Astrocyte (in vitro differentiated cells and primary cell): ENCODE data around the gene ECE2.

Source experiments
- EZH2 ChIP-seq: IDR thresholded peaks from 2 replicates; pipeline ENCODE4 v1.6.1; 2012; ENCODE audit warnings: mild to moderate bottlenecking, low read length, inconsistent platforms; ENCODE audit not compliant: insufficient read depth
- TF ChIP-seq, protein P1 (sequence below): IDR thresholded peaks from 2 replicates; pipeline ENCODE4 v1.5.1; 2011; ENCODE audit warnings: low read depth, mild to moderate bottlenecking, inconsistent platforms, low read length, moderate library complexity; ENCODE audit not compliant: insufficient read depth

DNA sequence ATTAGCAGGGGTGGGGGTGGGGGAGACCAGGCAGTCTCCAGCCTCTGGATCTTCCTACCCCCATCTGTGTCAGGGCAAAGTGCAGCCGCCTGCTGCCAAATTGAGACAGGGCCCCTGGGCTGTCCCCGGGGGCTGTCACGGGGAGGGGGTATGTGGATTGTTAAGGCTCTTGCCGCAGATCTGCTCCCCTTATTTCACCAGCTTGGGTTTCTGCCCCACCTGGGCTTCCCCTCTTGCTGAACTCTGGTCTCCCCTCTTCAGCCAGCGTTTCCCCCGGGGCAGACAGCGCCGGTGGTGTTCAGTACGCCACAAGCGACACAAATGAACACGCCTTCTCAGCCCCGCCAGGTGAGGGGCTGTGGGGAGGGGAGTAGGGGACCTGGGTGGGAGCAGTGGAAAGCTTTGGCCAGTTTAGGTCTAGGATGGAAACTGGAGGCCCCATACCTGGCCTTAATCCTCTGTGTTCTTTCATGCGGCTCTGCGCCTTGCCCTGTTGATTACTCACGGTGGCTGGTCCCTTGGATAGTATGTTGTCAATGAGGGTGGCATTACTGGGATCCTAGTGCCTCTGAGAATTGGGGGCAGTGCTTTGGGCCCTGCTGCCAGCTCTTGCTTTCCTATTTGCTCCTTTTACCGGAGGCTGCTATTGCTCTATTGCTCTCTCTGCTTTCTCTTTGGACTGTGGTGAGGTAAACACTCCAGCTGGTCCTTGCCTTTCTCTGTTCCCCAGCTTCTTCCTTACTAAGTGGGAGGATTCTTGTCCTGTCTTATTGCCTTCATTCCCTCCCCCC is 40.2 kb downstream of the ECE2 start:
- TF ChIP-seq, protein P1, sequence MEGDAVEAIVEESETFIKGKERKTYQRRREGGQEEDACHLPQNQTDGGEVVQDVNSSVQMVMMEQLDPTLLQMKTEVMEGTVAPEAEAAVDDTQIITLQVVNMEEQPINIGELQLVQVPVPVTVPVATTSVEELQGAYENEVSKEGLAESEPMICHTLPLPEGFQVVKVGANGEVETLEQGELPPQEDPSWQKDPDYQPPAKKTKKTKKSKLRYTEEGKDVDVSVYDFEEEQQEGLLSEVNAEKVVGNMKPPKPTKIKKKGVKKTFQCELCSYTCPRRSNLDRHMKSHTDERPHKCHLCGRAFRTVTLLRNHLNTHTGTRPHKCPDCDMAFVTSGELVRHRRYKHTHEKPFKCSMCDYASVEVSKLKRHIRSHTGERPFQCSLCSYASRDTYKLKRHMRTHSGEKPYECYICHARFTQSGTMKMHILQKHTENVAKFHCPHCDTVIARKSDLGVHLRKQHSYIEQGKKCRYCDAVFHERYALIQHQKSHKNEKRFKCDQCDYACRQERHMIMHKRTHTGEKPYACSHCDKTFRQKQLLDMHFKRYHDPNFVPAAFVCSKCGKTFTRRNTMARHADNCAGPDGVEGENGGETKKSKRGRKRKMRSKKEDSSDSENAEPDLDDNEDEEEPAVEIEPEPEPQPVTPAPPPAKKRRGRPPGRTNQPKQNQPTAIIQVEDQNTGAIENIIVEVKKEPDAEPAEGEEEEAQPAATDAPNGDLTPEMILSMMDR, result no peak
- TF ChIP-seq EZH2, result no peak
